ENCODE results near the gene KRTAP10-2.

DNA sequence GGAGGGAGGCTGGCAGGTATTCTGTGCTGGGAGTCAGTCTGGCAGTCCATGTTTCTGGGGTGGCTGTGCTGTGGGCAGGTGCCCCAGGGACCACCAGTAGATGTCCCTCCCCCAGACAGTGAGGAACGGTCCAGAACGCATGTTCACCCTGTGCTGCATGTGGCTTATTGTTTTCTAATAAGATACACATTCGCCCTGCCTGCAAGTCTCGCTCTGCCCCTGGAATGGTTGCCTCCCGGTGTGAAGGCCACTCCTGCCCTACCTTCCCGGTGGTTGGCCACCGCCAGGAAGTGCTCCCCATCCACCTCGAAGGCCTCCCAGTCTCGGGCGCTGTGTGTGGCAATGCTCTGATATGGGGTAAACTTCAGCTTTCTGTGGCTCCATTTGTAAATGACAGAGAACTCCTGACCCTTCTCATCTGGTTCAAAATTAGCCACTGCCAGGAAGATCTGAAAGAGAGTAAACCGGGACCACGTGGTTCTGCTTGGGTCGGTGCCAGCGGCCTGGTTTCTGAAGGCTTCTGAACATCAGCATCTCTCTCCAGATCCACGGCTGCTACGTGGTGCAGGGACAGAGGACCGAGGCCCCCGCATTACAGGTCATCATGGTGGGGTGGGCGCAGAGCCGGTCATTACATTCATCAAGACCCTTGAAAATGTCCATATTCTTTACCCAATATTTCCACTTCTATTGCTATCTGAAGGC lies 25.8 kb downstream of the KRTAP10-2 start:
- TF ChIP-seq, protein P1, sequence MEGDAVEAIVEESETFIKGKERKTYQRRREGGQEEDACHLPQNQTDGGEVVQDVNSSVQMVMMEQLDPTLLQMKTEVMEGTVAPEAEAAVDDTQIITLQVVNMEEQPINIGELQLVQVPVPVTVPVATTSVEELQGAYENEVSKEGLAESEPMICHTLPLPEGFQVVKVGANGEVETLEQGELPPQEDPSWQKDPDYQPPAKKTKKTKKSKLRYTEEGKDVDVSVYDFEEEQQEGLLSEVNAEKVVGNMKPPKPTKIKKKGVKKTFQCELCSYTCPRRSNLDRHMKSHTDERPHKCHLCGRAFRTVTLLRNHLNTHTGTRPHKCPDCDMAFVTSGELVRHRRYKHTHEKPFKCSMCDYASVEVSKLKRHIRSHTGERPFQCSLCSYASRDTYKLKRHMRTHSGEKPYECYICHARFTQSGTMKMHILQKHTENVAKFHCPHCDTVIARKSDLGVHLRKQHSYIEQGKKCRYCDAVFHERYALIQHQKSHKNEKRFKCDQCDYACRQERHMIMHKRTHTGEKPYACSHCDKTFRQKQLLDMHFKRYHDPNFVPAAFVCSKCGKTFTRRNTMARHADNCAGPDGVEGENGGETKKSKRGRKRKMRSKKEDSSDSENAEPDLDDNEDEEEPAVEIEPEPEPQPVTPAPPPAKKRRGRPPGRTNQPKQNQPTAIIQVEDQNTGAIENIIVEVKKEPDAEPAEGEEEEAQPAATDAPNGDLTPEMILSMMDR (IDR thresholded peaks at IDR 0.05) = no peak
- TF ChIP-seq POLR2AphosphoS5 (IDR thresholded peaks at IDR 0.05) = no peak

All from breast epithelium (tissue), 3 donors.